Measurements from ENCODE around the gene RAPH1. TPM values are rescaled to one million over a fixed set of nuclear protein-coding genes. Genes with fewer than 3 reads are reported as not detected.

The RAPH1 gene
- total and polyA plus RNA-seq, 5 donors, result 4.2 to 32.2 (median 21.4) TPM

GRCh38 chr2:203484266-203485112 is 50.6 kb downstream of the RAPH1 start:
- intact Hi-C loops (cut with DNase I), result loop anchor here (5.0 to 10.0 kb wide), 4 partner anchors 170 to 420 kb away; no protein-coding TSS in a partner anchor
- WGBS, result 78% methylated on average over 8 of the region's 8 CpGs
- peak; percentile 77 to 85 for ATAC-seq
- no peaks in the 10 kb centered on the region for H3K4me1 ChIP-seq (ENCODE audit: control insufficient read depth, insufficient read depth, low read length)
- H3K4me3 ChIP-seq (ENCODE audit: low read length), result no peak overlapping the region
- H3K9me3 ChIP-seq (ENCODE audit: control insufficient read depth, low read length), result no peaks in the 10 kb centered on the region
- DNase-seq, result no peak
- H3K27ac ChIP-seq (ENCODE audit: low read length), result no peak overlapping the region
- no peaks in the 10 kb centered on the region for H3K27me3 ChIP-seq (ENCODE audit: control insufficient read depth, insufficient read depth)

GRCh38 chr2:203480623-203481022 is 54.5 kb downstream of the RAPH1 start:
- 88% methylated on average over 5 of the region's 5 CpGs for whole genome bisulfite sequencing
- no peak overlapping the region for H3K4me3 ChIP-seq (ENCODE audit: low read length)
- intact Hi-C loops (cut with DNase I), result loop anchor here (5.0 to 10.0 kb wide), 4 partner anchors 174 to 424 kb away; no protein-coding TSS in a partner anchor
- no peaks in the 10 kb centered on the region for H3K4me1 ChIP-seq (ENCODE audit: control insufficient read depth, insufficient read depth, low read length)
- H3K27ac ChIP-seq (ENCODE audit: low read length), result no peak overlapping the region
- no peaks in the 10 kb centered on the region for H3K27me3 ChIP-seq (ENCODE audit: control insufficient read depth, insufficient read depth)
- ATAC-seq (no peak), DNase-seq (no peak)
- no peaks in the 10 kb centered on the region for H3K9me3 ChIP-seq (ENCODE audit: control insufficient read depth, low read length)

GRCh38 chr2:203476881-203477280 is 58.2 kb downstream of the RAPH1 start:
- WGBS, result 92% methylated on average over 2 of the region's 2 CpGs
- intact Hi-C loops (cut with DNase I), result no loop called here
- Histone ChIP-seq H3K9me3 (ENCODE audit: control insufficient read depth, low read length) (no peaks in the 10 kb centered on the region), H3K4me3 (ENCODE audit: low read length) (no peak overlapping the region), H3K27ac (ENCODE audit: low read length) (no peak overlapping the region), H3K4me1 (ENCODE audit: control insufficient read depth, insufficient read depth, low read length) (no peaks in the 10 kb centered on the region), H3K27me3 (ENCODE audit: control insufficient read depth, insufficient read depth) (no peaks in the 10 kb centered on the region)
- no peak for DNase-seq
- ATAC-seq, result no peak

- Histone ChIP-seq H3K9me3 (ENCODE audit: control insufficient read depth, low read length) (no peaks in the 10 kb centered on the region), H3K27ac (ENCODE audit: low read length) (no peak overlapping the region), H3K4me3 (ENCODE audit: low read length) (no peak overlapping the region), H3K27me3 (ENCODE audit: control insufficient read depth, insufficient read depth) (no peaks in the 10 kb centered on the region), H3K4me1 (ENCODE audit: control insufficient read depth, insufficient read depth, low read length) (no peaks in the 10 kb centered on the region)
- intact Hi-C loops (cut with DNase I), result no loop called here
- 84% methylated on average over 5 of the region's 5 CpGs for WGBS
- DNase-seq (no peak), ATAC-seq (no peak)
Observed at GRCh38 chr2:203471323-203471722, 63.8 kb downstream of the RAPH1 start.

GRCh38 chr2:203470371-203470770 is 64.7 kb downstream of the RAPH1 start:
- H3K9me3 ChIP-seq (ENCODE audit: control insufficient read depth, low read length), result no peaks in the 10 kb centered on the region
- H3K4me3 ChIP-seq (ENCODE audit: low read length), result no peak overlapping the region
- H3K27ac ChIP-seq (ENCODE audit: low read length), result no peak overlapping the region
- DNase-seq, result peak in 1 of 3 donors; percentile 53
- 81% methylated on average over 4 of the region's 4 CpGs for WGBS
- peak; percentile 61 to 64 for ATAC-seq
- no peaks in the 10 kb centered on the region for H3K4me1 ChIP-seq (ENCODE audit: control insufficient read depth, insufficient read depth, low read length)
- intact Hi-C loops (cut with DNase I), result no loop called here
- H3K27me3 ChIP-seq (ENCODE audit: control insufficient read depth, insufficient read depth), result no peaks in the 10 kb centered on the region

GRCh38 chr2:203469546-203469945 is 65.6 kb downstream of the RAPH1 start:
- 41% methylated on average over 1 of the region's 1 CpG for WGBS
- DNase-seq (no peak), ATAC-seq (no peak)
- intact Hi-C loops (cut with DNase I), result no loop called here
- H3K4me1 ChIP-seq (ENCODE audit: control insufficient read depth, insufficient read depth, low read length), result no peaks in the 10 kb centered on the region
- no peak overlapping the region for H3K27ac ChIP-seq (ENCODE audit: low read length)
- H3K4me3 ChIP-seq (ENCODE audit: low read length), result no peak overlapping the region
- no peaks in the 10 kb centered on the region for H3K9me3 ChIP-seq (ENCODE audit: control insufficient read depth, low read length)
- no peaks in the 10 kb centered on the region for H3K27me3 ChIP-seq (ENCODE audit: control insufficient read depth, insufficient read depth)

GRCh38 chr2:203463266-203463678 is 71.8 kb downstream of the RAPH1 start:
- ATAC-seq, result no peak
- no peaks in the 10 kb centered on the region for H3K27me3 ChIP-seq (ENCODE audit: control insufficient read depth, insufficient read depth)
- no peak overlapping the region for H3K4me3 ChIP-seq (ENCODE audit: low read length)
- H3K4me1 ChIP-seq (ENCODE audit: control insufficient read depth, insufficient read depth, low read length), result no peaks in the 10 kb centered on the region
- H3K9me3 ChIP-seq (ENCODE audit: control insufficient read depth, low read length), result no peaks in the 10 kb centered on the region
- no peak overlapping the region for H3K27ac ChIP-seq (ENCODE audit: low read length)
- no peak for DNase-seq
- intact Hi-C loops (cut with DNase I), result no loop called here

- no peak overlapping the region for H3K27ac ChIP-seq (ENCODE audit: low read length)
- ATAC-seq (no peak), DNase-seq (no peak)
- 97% methylated on average over 1 of the region's 1 CpG for WGBS
- no peaks in the 10 kb centered on the region for H3K4me1 ChIP-seq (ENCODE audit: control insufficient read depth, insufficient read depth, low read length)
- intact Hi-C loops (cut with DNase I), result no loop called here
- H3K27me3 ChIP-seq (ENCODE audit: control insufficient read depth, insufficient read depth), result no peaks in the 10 kb centered on the region
- H3K9me3 ChIP-seq (ENCODE audit: control insufficient read depth, low read length), result no peaks in the 10 kb centered on the region
- H3K4me3 ChIP-seq (ENCODE audit: low read length), result no peak overlapping the region
Observed at GRCh38 chr2:203462308-203462707, 72.8 kb downstream of the RAPH1 start.

GRCh38 chr2:203461746-203462145 is 73.4 kb downstream of the RAPH1 start:
- Histone ChIP-seq H3K27me3 (ENCODE audit: control insufficient read depth, insufficient read depth) (no peaks in the 10 kb centered on the region), H3K4me3 (ENCODE audit: low read length) (no peak overlapping the region), H3K9me3 (ENCODE audit: control insufficient read depth, low read length) (no peaks in the 10 kb centered on the region), H3K27ac (ENCODE audit: low read length) (no peak overlapping the region), H3K4me1 (ENCODE audit: control insufficient read depth, insufficient read depth, low read length) (no peaks in the 10 kb centered on the region)
- no peak for DNase-seq
- intact Hi-C loops (cut with DNase I), result no loop called here
- ATAC-seq, result no peak

GRCh38 chr2:203455209-203455608 is 79.9 kb downstream of the RAPH1 start:
- Histone ChIP-seq H3K4me1 (ENCODE audit: control insufficient read depth, insufficient read depth, low read length) (no peaks in the 10 kb centered on the region), H3K27ac (ENCODE audit: low read length) (no peak overlapping the region), H3K27me3 (ENCODE audit: control insufficient read depth, insufficient read depth) (no peaks in the 10 kb centered on the region), H3K4me3 (ENCODE audit: low read length) (no peak overlapping the region), H3K9me3 (ENCODE audit: control insufficient read depth, low read length) (no peaks in the 10 kb centered on the region)
- ATAC-seq (no peak), DNase-seq (no peak)
- intact Hi-C loops (cut with DNase I), result loop anchor here in 1 of 4 donors (10.0 kb wide), 1 partner anchor 230 kb away; no protein-coding TSS in a partner anchor
- 61% methylated on average over 3 of the region's 3 CpGs for WGBS

GRCh38 chr2:203453858-203454451 is 81.1 kb downstream of the RAPH1 start:
- 3% methylated on average over 1 of the region's 1 CpG for WGBS
- no peak overlapping the region for H3K4me3 ChIP-seq (ENCODE audit: low read length)
- H3K27me3 ChIP-seq (ENCODE audit: control insufficient read depth, insufficient read depth), result no peaks in the 10 kb centered on the region
- ATAC-seq (peak; percentile 61 to 72), DNase-seq (no peak)
- H3K9me3 ChIP-seq (ENCODE audit: control insufficient read depth, low read length), result no peaks in the 10 kb centered on the region
- intact Hi-C loops (cut with DNase I), result loop anchor here in 1 of 4 donors (10.0 kb wide), 1 partner anchor 229 kb away; no protein-coding TSS in a partner anchor
- no peaks in the 10 kb centered on the region for H3K4me1 ChIP-seq (ENCODE audit: control insufficient read depth, insufficient read depth, low read length)
- no peak overlapping the region for H3K27ac ChIP-seq (ENCODE audit: low read length)
